ENCODE results near the gene MS4A6E. TPM values are rescaled to one million over a fixed set of nuclear protein-coding genes. Genes with fewer than 3 reads are reported as not detected.

MS4A6E gene
- total RNA-seq, 1 experiment from 2014 or later, result not detected

GRCh38 chr11:60344146-60344545 is 17.1 kb downstream of the MS4A6E start:
- no peak for DNase-seq (ENCODE audit: low read depth, low spot score)
- Histone ChIP-seq H3K36me3 (ENCODE audit: control insufficient read depth in 1 of 2, insufficient read depth in 2 of 2, low read length in 2 of 2) (no peaks in the 10 kb centered on the region), H3K9me3 (ENCODE audit: control insufficient read depth in 1 of 2, insufficient read depth in 1 of 2, low read depth in 1 of 2, low read length in 2 of 2) (no peaks in the 10 kb centered on the region), H3K27ac (ENCODE audit: low read depth, low read length) (no peak overlapping the region), H3K9ac (ENCODE audit: low read length) (no peak overlapping the region), H3K9me2 (ENCODE audit: insufficient read depth) (no peaks in the 10 kb centered on the region), H3K4me1 (ENCODE audit: control insufficient read depth in 1 of 2, insufficient read depth in 2 of 2, low read length in 2 of 2) (no peaks in the 10 kb centered on the region), H3K27me3 (ENCODE audit: insufficient read depth, low read length) (no peaks in the 10 kb centered on the region; the same call in 1 of the 2 replicates), H4K20me1 (ENCODE audit: insufficient read depth) (no peaks in the 10 kb centered on the region), H3K4me3 (replicated peaks in 1 of 2; ENCODE audit: low read depth in 1 of 2, low read length in 2 of 2) (no peak overlapping the region), H3K79me2 (ENCODE audit: insufficient read depth, low read length) (no peaks in the 10 kb centered on the region), H3K4me2 (ENCODE audit: low read length) (no peak overlapping the region), H2AFZ (ENCODE audit: low read depth, low read length, poor library complexity, severe bottlenecking) (no peak overlapping the region)
- BruUV-seq (replicated peaks), result no TSS peak
- no peak for ATAC-seq
- ChIA-PET RAD21 (ENCODE audit: low non-redundant PET in 1 of 2, low total read pairs in 2 of 2, uncharacterized antibody in 2 of 2, unreplicated experiment in 2 of 2) (no interaction called here), POLR2A (no interaction called here), CTCF (interaction anchor here (0.9 to 2.7 kb wide), 2 partner anchors 18 to 20 kb away, joined by 3 to 12 read pairs; no protein-coding TSS in a partner anchor)
- intact Hi-C loops (cut with micrococcal nuclease), result loop anchor here (5.0 kb wide), 1 partner anchor 273 kb away; no protein-coding TSS in a partner anchor
- no peak for TF ChIP-seq YY1 (IDR thresholded peaks at IDR 0.05; ENCODE audit: extremely low read depth, insufficient replicate concordance, low read depth, low read length)
- no peak for TF ChIP-seq ATF3 (IDR thresholded peaks at IDR 0.05)
- TF ChIP-seq ZNF274 (IDR thresholded peaks at IDR 0.05; ENCODE audit: low read depth, low read length), result no peak
- no peak for TF ChIP-seq ZBTB33 (IDR thresholded peaks at IDR 0.05; ENCODE audit: extremely low read depth, insufficient replicate concordance, low read length)
- TF ChIP-seq CBX3 (IDR thresholded peaks at IDR 0.05; ENCODE audit: low read depth), result no peak
- no peak for TF ChIP-seq POLR2A (IDR thresholded peaks at IDR 0.05; ENCODE audit: borderline replicate concordance, extremely low read depth, insufficient read depth, insufficient read length)
- TF ChIP-seq JUND (IDR thresholded peaks at IDR 0.05), result no peak
- no peak for TF ChIP-seq EZH2phosphoT487 (IDR thresholded peaks at IDR 0.05; ENCODE audit: borderline replicate concordance)
- TF ChIP-seq EZH2 (IDR thresholded peaks at IDR 0.05), result no peak
- no peak for TF ChIP-seq EGR1 (IDR thresholded peaks at IDR 0.05; ENCODE audit: low read depth)
- TF ChIP-seq SIN3A (IDR thresholded peaks at IDR 0.05; ENCODE audit: low read depth), result no peak
- TF ChIP-seq SRF (IDR thresholded peaks at IDR 0.05; ENCODE audit: low read depth), result no peak
- no peak for TF ChIP-seq REST (IDR thresholded peaks at IDR 0.05; ENCODE audit: low read depth)
- no peak for TF ChIP-seq TCF7L2 (IDR thresholded peaks at IDR 0.05; ENCODE audit: borderline replicate concordance, extremely low read depth, insufficient read depth, insufficient read length)
- TF ChIP-seq ZFX (IDR thresholded peaks at IDR 0.05), result no peak

Measured in HCT116 (cell line).